Activated T-cell treated with anti-CD3 and anti-CD28 coated beads, Interleukin-2, amount 50 U/mL, for 1 hour (primary cell): ENCODE data around the gene GPR108.
"Not testable (repeated sequence)": the region's sequence is repeated elsewhere in the genome, so short reads cannot be mapped to it uniquely, and the experiment has no call there.

Source experiments
- DNase-seq: peaks from one replicate; pipeline ENCODE4 v3.0.0-alpha.2; 2020

GPR108 gene

DNA sequence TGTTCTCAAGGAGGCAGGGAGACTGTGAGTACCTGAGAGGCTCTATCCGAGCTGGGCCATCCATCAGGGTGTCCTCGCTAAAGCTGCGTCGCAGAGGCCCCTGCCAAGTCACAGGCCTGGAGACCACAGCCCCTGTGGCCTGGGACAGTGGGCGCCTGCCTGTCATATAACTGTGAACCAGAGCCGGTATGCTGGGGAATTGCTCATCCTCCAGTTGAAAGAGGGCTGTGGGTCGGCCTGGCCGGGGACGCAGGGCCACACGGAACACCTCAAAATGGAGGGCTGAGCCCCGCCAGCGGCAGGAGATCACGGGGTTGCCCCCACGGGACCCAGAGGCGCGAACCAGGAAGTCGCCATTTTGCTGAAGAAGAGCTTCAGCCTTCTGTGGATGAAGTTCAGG lies 23.2 kb upstream of the GPR108 start:
- no peak for DNase-seq

DNA sequence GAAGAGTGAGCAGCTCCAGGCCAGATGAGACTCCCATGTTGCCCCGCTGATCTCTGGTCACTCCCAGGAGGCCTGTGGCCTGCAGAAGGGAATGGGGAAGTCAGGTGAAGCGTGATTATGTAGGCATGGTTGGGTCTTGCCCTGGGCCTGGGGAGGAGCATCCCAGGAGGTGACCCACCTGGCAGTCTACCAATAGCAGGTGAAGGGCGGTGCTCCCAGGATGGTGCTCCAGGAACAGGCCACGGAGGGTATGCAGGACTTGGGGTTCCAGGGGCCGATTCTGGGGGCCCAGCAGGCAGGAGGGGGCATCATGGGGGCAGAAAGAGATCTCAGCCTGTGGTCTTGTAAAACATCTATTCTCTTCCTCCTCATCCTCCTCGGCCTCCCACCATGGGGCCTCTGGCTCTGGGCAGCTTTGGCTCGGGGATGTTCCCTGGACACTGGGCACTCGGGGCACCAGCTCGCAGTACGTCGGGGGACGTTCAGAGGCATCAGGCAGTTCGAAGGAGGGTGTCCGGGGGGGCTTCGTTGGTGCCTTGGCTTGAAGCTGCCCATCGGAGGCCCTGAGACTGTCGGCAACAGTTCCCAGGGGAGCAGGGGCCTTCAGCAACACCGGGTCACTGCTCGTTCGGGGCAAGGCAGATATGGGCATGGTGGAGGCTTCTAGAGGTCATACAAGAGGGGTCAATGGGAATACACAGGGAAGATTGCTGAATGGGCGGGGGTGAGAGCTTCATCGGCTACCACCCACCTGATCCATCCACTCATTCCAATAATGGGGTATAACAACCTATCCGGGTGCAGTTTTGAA lies 17.5 kb upstream of the GPR108 start:
- no peak for DNase-seq

DNA sequence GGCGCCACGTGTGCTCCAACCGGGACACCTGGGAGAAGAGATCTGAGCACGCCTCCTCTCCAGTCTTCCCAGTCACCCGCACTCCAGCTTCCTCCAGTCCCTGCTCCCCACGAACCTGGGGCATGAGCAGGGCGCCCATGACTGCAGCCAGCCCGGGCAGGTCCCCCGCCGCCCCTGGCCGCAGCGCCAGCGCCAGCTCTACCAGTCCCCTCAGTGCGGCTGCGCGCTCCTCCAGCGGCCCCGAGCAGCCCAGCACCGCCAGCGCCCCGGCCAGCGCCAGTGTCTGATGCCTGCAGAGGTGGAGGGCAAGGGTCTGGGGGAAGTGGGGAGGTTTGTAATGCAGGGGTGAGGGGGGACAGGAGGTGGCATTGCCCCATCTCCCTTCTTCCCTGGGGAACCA lies 16.8 kb upstream of the GPR108 start:
- no peak for DNase-seq

DNA sequence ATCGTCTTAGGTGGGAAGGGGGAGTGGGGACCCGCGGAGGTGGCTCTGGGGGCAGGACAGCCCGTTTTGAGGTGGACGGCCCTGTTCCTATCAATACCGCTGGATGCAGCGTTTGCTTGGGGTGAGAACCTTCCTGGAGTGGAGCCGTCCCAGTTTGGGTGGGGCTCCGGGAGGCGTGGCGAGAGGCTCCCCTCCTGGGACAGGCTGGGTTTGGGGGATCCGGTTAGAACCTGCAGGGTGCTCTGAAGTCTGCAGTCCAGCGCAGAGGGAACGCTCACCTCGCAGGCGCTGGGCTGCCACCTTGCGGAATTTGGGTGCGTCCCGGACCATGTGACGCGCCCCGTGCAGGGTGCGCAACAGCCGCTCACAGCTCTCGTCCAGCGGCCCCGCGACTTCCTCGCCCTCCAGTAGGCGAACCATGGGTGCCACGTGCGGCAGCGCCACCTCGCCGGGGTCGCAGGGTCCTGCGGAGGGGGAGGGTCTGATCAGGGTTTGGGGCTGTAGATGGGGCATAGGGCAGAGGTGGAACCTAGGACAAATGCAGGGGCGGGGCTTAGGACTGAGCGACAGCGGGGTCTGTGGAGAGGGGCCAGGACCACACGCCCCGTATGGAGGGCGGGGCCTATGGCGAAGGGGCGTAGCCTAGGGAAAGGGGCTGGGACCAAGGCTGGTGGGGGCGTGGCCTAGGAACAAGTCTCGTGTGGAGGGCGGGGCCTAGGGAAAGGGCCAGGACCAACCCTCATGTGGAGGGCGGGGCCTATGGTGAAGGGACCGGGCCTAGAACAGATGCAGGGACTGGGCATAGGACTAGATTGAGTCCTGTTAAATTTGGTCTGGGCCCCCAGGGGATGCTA lies 16.0 kb upstream of the GPR108 start:
- peak; percentile 76 for DNase-seq

DNA sequence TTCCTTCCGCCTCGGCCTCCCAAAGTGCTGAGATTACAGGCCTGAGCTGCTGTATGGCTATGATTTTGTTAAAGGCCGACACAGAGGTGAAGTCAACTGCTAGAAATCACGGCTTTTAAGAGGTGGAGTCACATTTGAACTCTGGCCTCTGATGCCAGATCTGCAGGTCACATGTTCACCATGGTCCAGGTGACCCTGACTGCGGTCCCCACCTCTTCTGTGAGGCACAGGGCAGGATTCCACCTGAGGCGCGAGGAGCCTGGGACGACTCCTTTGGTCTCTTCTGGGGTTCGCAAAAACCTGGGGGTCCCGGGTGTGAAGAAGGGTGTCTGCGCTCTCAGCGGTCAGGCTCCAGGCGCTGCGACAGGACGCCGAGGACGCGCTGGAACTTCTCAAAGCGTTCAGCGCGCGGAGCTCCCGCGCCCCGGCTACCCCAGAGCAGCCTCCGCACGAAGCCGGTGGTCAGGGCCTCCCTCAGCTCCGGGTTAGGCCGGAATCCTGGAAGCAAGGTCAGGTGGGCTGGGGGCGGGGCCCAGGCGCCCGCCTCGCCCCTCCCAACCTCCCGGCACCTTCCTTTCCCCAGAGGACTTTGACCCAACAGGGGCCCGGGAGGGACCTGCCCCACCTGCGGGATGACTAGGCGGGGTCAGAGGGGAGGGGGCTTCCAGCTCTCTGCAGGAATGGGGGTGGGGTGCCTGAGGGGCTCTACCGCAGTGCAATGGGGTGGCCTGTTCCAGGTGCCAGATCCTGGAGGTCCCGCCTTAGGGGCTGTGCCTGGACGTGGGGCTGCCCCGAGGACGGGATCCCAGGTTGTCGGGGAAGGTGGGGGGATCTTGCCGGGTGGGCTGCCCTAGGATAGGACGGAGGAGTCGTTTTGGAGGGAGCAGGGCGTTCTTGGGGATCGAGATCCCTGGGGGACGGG lies 15.1 kb upstream of the GPR108 start:
- DNase-seq, result no peak

DNA sequence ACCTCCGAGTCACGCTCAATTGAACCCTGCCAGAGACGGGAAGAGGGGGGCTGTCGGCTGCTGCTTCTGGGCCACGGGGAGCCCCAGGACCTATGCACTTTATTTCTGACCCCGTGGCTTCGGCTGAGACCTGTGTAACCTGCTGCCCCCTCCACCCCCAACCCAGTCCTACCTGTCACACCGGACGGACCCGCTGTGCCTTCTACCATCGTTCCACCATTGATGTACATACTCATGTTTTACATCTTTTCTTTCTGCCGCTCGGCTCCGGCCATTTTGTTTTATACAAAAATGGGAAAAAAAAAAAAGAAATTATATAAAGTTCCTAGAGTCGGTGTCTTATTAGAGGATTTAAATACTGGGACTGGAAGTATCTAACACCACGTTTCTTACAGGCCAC lies 13.8 kb upstream of the GPR108 start:
- DNase-seq, result no peak

DNA sequence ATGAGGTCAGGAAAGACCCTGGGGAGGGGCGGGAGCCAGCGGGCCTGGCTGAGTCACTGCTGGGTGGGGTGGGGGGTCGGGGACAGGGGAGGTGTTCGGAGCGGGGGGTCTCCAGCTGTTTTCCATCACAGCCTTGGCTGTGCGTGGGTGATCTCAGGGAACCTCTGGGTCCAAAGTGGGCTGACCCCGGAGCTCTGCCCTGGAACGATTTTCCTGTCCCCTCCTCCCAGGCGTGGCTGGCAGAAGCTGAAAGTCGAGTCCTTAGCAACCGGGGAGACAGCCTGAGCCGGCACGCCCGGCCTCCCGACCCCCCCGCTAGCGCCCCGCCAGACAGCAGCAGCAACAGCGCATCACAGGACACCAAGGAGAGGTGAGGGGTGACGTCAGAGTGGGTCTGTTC lies 12.7 kb upstream of the GPR108 start:
- no peak for DNase-seq

DNA sequence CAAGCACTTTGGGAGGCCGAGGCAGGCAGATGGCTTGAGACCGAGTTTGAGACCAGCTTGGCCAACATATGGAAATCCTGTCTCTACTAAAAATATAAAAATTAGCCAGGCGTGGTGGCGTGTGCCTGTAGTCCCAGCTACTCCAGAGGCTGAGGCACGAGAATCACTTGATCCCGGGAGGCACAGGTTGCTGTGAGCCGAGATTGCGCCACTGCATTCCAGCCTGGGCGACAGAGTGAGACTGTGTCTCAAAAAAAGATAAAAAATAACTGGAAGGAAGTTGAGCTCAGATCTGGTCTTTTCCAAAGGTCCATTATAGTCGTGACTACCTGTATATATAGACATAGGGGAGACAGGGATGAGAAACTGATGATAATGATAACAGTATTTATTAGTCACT lies 11.2 kb upstream of the GPR108 start:
- DNase-seq, result not testable (repeated sequence)

DNA sequence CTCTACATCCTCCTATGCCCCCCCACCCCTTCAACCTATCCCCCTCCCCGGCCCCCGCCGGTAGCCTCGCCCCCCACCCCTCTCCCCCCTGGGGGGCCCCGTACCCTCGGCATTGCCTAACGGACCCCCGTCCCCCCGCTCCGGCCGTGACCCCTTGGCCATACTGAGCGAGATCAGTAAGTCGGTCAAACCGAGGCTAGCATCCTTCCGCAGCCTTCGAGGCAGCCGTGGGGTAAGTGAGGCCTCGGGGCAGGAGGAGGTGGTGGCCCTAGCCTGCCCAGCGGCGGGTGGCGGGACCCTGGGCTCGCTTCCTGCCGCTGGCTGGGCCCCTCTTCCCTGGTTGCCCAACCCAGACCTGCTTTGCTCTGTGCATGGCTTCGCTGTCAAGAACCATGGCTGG lies 8.6 kb upstream of the GPR108 start:
- DNase-seq, result no peak

DNA sequence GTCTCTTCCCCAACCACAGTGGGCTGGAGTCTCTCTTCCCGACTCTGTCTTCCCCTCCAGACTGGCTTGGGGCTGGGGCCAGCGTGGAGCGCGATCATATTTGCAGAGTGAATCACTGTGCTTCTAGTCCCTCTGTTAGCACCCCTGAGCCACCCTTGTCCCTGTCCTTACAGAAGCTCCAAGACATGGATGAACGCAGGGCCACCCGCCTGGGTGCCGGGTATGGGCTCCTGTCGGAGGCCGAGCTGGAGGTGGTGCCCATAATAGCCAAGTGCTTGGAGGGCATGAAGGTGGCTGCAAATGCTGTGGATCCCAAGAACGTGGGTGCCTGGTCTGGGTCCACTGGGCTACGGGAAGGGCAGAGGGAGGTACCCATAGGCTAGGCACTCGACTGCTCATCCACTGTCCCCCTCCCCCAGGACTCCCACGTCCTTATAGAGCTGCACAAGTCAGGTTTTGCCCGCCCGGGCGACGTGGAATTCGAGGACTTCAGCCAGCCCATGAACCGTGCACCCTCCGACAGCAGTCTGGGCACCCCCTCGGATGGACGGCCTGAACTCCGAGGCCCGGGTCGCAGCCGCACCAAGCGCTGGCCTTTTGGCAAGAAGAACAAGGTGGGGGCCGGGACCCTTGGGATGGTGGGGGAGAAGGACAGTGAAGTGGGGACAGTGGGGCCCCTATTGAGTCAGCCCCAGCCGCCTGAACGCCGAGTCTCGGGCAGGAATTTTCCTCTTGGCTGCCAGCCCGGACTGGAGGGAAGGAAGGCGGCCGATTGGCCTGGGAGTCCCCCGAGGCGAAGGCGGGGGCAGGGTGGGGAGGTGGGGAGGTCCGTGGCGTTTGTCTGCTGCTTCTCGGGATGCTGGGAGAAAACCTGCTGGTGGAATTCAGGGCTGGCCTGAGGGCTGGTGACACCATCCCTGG lies 7.3 kb upstream of the GPR108 start:
- no peak for DNase-seq

DNA sequence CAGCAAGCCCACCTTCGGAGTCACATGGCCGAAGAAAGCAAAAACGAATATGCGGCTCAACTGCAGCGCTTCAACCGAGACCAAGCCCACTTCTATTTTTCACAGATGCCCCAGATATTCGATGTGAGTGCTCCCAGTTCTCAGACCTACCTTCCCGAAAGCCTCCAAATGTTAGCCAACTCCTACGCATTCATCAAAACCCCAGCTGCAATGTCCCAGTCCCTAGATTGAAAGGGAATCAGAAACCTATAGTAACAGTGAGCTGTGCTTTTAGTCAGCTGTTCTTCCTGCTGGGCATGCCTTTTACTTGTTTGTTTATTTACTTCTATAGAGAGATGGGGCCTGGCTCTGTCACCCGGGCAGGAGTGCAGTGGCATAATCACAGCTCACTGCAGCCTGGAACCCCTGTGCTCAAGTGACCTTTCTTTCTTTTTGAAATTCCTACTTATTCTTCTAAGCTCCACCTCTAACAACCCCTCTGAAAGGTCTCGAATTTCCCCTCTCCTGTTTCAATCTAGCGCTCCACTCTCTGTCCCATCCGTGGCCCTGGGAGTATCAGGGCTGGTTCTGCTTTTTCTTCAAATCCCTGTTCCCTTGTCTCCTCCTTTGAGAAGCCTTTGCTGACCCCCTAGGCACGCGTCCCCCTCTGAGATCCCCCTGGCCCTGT lies 6.5 kb upstream of the GPR108 start:
- no peak for DNase-seq

DNA sequence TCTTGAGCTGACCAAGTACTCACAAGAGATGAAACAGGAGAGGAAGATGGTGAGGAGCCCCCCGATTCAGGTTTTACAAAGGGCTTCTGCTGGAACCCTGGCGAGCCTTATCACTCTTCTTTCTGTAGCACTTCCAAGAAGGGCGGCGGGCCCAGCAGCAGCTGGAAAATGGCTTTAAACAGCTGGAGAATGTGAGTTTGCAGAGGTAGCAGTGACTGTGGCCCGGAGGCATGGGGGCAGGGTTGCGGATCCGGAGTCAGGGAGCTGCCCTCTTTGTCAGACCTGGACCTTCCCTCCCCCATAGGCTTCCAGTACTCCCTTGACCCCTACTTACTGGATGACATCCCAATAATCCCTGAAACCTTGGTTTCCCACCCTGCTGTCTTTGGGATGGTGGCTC lies 5.7 kb upstream of the GPR108 start:
- DNase-seq, result no peak

DNA sequence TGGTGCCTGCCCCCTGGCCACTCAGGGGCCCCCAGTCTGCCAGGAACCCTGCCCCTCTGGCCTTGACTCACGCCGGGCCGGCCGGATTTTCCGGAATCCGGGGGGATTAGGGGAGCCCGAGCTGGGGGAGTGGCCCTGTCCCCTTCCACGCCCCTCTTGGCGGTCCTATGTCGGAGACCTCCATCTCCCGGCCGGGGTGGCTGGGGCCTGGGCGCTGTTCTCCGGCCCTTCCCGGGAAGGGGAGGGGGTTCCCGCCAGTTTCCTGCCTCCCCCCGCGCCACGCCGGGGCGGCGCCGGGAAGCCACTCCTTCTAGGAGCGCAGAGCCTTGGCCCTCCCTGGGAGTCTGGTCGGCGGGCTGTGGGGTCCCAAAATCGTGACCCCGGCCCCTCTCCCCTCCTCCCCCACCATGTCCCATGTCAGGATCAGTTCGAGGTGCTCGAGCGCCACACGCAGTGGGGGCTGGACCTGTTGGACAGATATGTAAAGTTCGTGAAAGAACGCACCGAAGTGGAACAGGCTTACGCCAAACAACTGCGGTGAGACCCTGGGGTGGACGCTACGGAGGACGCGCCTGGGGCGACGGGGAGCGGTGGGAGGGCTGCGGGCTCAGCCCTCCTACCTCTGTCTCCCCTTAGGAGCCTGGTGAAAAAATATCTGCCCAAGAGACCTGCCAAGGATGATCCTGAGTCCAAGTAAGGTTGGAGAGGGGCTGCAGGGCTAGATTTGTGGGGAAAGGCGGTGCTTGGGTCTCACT lies 3.4 kb upstream of the GPR108 start:
- peak; percentile 34 for DNase-seq

DNA sequence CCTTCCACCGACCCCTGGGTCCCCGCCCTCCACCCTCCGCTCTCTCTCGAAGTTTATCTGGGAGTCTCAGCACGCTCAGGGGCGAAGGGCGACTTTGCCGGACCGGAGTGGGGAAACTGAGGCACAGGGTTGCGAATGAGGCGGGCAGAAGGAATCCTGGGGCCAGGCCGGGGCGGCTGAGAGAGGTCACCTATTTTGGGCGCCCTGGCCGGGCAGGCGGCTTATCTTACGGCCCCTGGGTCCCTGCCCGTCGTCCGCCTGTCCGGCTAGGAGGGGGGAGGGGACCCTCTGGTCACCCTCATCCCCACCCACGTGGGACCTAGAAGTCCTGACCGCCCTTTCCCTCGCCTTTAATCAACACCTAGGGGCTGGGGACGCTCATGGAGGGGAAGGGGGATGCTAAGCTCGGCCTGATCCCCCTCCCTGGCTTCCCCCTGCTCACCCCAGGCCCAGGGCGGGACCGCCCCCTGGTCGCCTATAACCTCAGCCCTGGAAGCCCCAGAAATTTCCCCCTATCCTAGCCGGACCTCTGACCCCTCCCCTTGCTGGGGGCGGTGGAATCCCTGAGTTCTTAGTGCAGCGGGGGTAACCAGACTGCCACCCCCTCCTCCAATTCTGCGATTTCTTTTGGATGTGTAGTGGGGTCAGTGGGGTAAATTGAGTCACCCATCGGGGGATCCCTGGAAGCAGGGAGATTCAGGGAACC lies 2.7 kb upstream of the GPR108 start:
- DNase-seq, result peak; percentile 39

DNA sequence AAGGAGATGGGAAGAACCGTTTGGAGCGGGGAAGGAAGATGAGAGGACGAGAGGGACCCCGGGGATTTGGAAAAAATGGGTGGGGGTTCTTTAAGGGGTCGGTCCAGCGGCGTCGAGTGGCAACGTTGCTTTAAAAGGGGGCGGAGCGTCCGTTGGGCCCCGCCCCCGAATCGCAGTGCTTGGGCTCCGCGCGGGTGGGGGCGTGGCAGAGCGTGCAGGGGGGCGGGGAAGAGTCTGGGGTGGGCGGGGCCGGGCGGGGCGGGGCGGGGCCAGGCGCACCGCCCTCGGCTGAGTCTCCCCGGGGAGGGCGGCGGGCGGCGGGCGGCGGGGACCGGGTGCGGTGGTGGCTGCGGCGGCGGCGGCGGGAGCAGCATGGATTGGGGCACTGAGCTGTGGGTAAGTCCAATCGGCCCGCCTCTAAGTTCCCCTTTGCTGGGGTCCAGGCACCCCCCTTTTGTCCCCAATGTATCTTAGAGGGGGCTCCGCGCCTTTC lies 2.1 kb upstream of the GPR108 start, which contains the start of gene TRIP10:
TSS of gene TRIP10 (plus strand) at position 291 of the 493 bp plus-strand sequence. CDS start at position 373, 82 bp downstream.
- peak; percentile 90 for DNase-seq

DNA sequence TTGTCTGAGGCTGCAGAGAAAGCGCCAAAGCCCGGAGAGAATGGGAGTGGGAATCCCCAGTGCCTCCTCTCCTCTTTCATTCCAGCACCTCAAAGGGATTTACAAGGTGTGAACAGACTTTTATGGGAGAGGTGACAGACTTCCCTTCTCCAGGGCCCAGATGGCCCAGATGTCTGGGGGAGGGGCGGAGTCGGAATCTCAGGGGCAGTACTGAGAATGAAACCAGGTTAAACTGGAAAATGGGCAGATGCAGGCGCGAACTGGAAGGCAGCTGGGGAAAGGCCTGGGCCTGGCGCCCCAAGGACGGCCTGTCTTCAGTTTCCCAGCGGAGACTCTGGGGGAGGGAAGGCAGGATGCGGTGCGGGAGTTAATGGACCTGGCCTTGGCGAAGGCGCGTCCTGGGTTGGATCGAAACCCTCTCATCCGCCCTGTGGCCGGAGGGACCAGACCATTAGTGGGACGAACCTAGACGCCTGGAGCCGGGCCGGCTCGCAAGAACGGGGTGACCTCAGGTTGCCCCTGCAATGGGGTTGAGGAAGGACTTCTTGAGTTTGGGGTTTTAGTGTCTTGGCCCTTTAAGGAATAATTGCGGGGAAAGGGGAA lies 1.5 kb upstream of the GPR108 start:
- DNase-seq, result peak; percentile 56

DNA sequence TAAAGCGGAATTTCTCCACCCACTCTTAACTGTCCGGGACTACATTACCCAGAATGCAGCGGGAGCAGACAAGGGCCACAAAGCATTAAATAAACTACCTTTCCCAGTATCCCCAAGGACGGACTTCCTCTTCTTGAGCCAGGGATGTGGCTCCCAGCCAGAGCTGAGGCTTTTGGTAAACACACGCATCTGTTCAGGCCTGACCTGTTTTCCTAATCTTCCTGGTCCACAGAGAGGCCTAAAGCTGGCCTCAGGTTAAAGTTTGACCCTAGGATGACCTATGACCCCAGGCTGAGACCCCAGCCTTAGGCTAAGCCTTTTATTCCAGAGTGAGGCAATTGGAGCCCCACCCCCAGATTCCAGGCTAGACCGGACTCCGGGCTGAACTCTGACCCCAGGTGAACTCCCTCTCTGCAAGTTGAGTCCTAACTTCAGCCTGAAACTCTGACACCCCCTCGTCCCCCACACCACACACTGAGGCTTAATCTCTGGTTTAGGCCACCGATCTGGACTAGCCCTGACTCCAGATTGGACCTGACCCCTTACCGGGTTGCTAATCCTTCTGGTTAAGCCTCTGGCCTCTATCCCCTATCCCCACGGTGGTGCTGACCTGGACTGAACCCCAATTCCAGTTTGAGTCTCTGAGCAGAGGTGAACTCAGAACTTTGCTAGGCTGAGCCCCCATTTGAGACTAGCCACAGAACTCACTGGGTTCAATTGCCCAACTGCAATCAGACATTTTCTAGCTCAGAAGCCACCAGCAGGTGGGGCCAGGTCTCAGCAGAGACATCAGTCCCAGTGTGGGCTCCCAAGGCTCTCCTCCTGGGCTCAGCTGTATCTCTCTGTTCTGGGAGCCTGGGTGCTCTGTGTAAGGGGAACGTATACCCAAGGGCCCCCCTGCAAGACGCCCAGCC lies 750 bp upstream of the GPR108 start:
- peak; percentile 79 for DNase-seq

DNA sequence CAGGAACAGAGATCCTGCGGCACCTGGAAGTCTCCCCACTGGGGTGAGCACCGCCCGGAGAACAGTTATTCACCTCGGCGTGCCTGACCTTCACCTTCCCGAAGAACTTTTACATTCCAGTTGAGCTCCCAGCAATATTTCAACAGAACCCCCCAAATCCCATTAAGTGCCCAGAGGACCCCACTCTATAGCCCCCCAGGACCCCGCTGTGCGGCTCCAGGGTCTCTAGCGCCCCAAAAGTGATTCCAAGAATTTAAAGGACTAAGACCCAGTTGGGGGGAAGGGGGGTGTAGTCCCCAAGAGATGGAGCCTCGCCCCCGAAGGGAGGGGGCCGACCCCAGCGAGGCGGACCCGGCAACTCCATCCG lies 480 bp downstream of the GPR108 start:
- no peak for DNase-seq
